GM19035 (cell line): Measurements from ENCODE around the gene ZNF76.
A peak's percentile ranks its signal among the peaks of the same experiment; 100 is the strongest.
"Not testable (repeated sequence)": the region's sequence is repeated elsewhere in the genome, so short reads cannot be mapped to it uniquely, and the experiment has no call there.

Experiments used
- ATAC-seq: cut with Tn5 transposase; IDR thresholded peaks from one replicate; pipeline ENCODE4 v1.9.1; 2021; ENCODE audit not compliant: unreplicated experiment

Gene ZNF76

GRCh38 chr6:35321091-35321490 is 61.6 kb downstream of the ZNF76 start:
- ATAC-seq: no peak

DNA sequence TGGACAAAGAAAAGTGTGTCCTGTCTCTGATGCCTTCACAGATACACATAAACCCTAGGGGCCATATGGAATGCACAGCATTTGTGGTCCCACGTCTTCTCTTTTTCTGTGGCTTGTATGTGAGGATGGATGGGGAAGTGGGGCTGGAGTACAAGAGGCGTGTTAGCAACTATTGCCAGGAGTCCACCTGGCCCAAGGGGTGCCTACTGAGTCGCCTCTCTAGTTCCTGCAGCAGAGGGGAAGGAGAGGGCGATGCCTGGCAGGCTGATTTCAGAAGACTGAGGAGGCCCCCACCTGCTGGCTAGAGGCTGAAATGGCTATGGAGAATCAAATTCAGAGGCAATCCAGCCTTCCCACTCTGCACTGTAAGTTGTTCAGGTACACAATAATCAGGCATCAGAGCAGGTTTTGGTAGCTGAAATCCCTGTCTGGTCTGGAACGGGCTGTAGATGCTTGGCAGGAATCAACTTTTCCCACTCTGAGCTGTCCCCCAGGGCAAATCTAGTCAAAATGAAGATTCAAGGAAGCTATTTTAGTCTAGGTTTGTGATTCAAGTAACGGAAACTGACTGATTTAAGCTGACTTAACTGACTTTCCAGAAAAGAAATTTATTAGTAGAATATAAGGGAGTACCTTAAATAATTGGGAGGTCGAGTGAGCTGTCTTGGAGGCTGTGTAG is 68.0 kb downstream of the ZNF76 start:
- ATAC-seq: no peak

GRCh38 chr6:35328108-35328723 is 68.7 kb downstream of the ZNF76 start:
- ATAC-seq: no peak

GRCh38 chr6:35328965-35329364 is 69.4 kb downstream of the ZNF76 start:
- not testable (repeated sequence) for ATAC-seq

DNA sequence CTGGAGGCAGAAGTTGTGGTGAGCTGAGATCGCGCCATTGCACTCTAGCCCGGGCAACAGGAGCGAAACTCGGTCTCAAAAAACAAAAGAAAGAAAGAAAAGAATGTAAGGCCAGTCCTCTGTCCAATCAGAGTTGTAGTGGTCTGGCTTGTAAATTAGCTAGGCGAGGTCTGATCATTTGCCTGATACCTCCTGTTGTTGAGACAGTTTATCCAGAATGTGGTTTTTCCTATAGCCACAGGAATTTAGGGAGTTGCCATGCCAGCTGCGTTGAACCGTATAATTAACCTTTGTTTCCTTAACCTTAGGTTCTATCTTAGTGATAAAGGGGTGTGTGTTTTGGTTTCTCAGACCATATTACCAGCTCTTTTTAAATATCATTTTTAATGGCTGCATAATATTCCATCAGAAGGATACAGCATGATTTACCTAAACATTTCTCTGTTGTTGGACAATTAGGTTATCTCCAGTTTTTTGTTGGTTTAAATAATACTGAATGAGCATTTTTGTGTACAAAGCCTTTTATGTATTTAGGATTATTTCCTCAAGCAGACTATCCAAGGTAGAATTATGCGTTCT is 71.1 kb downstream of the ZNF76 start:
- no peak for ATAC-seq

GRCh38 chr6:35332074-35332887 is 72.7 kb downstream of the ZNF76 start:
- ATAC-seq: not testable (repeated sequence)

DNA sequence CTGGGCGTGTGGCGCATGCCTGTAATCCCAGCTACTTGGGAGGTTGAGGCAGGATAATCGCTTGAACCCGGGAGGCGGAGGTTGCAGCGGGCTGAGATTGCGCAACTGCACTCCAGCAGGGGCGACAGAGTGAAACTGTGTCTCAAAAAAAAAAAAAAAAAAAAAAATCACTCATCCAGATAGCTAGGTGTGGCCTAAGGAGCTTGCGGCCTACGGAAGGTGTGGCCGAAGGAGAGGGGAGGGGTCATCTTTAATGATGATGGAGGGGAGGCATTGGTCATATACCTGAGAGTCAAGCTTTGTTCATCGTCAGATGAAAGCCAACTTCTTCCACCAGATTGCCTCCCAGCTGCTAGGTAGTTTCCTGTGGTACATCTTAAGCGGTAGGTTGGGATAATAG is 82.0 kb downstream of the ZNF76 start:
- no peak for ATAC-seq

- peak; percentile 95 for ATAC-seq
These were observed 82.9 kb downstream of the ZNF76 start, which contains the start of gene PPARD for GRCh38 chr6:35342258-35343091. PPARD (plus strand) TSS chr6:35342558; CDS start chr6:35411088, 68,530 bp downstream.

DNA sequence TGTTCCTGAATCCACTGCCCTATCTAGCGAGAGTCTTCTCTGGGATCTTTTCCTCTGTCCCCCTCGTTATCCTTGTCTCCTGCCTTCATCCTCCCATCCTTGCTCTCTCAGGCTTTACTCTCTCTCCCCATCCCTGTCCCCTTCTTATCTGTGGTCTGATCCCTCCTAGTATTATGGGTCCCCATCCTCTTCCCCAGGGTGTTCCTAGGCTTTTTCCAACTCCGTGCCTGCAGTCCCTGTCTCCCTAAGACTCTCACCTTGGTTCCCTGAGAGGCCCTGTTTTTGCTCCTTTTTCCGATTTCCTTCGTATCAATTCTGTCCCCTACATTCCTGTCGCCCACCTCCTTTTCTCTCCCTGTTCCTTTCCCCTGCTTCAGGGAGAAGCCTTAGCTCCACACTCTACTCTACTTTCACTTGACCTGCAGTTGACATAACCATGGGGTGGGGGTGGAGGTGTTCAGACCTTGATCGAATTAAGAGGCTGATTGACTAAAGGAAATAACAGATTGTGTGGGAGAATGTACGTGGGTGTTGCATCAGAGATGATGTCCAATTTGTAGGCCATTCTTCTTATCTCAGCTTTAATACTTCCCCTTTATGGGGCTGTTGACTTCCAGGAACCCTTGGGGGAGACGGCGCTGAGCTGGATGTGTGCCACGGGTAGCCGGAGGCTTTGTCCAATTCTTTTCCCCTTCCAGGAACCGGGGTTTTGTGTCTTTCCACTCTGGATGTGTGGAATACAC is 83.7 kb downstream of the ZNF76 start:
- no peak for ATAC-seq

DNA sequence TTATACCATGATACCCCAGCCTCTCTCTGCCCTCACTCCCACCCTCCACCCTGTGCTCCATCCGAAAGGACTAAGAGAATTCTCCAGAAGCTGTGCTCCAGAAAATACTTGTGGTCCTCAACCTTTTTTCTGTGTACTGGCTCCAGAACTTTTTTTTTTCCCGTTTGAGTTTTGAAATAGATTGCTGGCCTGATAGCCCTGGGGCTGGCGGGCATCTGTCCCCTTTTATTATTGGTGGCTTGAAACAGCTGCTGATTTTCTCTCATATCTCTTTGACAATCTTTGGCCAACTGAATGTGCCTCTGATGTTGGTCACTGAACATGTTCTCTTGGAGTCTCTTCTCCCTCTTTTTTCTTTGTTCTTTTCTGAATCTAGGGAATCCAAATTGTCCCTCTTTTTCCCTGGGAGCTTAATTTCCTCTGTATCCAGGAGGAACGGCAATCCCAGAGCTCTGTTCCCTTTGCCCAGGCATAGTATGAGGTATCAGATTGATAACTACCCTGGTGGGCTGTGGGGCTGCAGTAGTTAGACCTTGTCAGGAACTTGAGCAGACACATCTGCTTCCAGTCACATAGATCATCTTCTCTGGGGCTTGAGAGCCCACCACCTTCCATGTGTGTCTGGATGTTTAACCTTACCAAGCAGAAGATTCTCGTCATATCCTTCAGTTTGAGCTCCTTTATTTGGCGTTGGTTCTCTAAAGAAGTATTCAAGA is 84.5 kb downstream of the ZNF76 start:
- ATAC-seq: no peak
